ENCODE results near the gene NUMBL.
"Not testable (repeated sequence)": the region's sequence is repeated elsewhere in the genome, so short reads cannot be mapped to it uniquely, and the experiment has no call there.

DNA sequence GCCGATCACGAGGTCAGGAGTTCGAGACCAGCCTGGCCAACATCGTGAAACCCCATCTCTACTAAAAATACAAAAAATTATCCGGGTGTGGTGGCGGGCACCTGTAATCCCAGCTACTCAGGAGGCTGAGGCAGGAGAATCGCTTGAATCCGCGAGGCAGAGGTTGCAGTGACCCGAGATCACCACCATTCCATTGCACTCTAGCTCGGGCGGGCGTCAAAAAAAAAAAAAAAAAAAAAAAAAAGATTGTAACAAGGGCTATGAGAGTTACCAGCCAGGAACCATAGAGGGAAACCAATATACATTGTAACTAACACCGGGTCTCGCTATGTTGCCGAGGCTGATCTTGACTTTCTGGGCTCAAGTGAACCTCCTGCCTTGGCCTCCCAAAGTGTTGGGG, 41.9 kb upstream of the NUMBL start:
- TF ChIP-seq, protein P1, sequence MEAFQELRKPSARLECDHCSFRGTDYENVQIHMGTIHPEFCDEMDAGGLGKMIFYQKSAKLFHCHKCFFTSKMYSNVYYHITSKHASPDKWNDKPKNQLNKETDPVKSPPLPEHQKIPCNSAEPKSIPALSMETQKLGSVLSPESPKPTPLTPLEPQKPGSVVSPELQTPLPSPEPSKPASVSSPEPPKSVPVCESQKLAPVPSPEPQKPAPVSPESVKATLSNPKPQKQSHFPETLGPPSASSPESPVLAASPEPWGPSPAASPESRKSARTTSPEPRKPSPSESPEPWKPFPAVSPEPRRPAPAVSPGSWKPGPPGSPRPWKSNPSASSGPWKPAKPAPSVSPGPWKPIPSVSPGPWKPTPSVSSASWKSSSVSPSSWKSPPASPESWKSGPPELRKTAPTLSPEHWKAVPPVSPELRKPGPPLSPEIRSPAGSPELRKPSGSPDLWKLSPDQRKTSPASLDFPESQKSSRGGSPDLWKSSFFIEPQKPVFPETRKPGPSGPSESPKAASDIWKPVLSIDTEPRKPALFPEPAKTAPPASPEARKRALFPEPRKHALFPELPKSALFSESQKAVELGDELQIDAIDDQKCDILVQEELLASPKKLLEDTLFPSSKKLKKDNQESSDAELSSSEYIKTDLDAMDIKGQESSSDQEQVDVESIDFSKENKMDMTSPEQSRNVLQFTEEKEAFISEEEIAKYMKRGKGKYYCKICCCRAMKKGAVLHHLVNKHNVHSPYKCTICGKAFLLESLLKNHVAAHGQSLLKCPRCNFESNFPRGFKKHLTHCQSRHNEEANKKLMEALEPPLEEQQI (IDR thresholded peaks at IDR 0.05): not testable (repeated sequence)
- not testable (repeated sequence) for TF ChIP-seq RAD21 (CRISPR knock-in tag; conservative IDR thresholded peaks at IDR 0.05 in 1 of 2, IDR thresholded peaks at IDR 0.05 in 1 of 2); CCAR2 (IDR thresholded peaks at IDR 0.05; ENCODE audit: low read depth, low read length); HDAC2 (IDR thresholded peaks at IDR 0.05); CCNT2 (IDR thresholded peaks at IDR 0.05; ENCODE audit: borderline replicate concordance, extremely low read depth, insufficient read length, low read depth, low read length); TEAD2 (tag; IDR thresholded peaks at IDR 0.05); SIN3A (IDR thresholded peaks at IDR 0.05; ENCODE audit: borderline replicate concordance in 2 of 2, control insufficient read depth in 1 of 2, low read depth in 2 of 2, low read length in 2 of 2); TAF1 (IDR thresholded peaks at IDR 0.05; ENCODE audit: control insufficient read depth, extremely low read depth, insufficient read depth, low read length, severe bottlenecking); ELF2 (CRISPR knock-in tag; IDR thresholded peaks at IDR 0.05); EP300 (IDR thresholded peaks at IDR 0.05; ENCODE audit: low read length)
- TF ChIP-seq, protein P2, sequence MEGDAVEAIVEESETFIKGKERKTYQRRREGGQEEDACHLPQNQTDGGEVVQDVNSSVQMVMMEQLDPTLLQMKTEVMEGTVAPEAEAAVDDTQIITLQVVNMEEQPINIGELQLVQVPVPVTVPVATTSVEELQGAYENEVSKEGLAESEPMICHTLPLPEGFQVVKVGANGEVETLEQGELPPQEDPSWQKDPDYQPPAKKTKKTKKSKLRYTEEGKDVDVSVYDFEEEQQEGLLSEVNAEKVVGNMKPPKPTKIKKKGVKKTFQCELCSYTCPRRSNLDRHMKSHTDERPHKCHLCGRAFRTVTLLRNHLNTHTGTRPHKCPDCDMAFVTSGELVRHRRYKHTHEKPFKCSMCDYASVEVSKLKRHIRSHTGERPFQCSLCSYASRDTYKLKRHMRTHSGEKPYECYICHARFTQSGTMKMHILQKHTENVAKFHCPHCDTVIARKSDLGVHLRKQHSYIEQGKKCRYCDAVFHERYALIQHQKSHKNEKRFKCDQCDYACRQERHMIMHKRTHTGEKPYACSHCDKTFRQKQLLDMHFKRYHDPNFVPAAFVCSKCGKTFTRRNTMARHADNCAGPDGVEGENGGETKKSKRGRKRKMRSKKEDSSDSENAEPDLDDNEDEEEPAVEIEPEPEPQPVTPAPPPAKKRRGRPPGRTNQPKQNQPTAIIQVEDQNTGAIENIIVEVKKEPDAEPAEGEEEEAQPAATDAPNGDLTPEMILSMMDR (IDR thresholded peaks at IDR 0.05 in 2 of 3, conservative IDR thresholded peaks at IDR 0.05 in 1 of 3; ENCODE audit: insufficient read depth in 2 of 3, low read depth in 1 of 3, low read length in 3 of 3): not testable (repeated sequence)

Measured in K562 (cell line).